ENCODE data around the gene HDDC3.
"Not testable (repeated sequence)": the region's sequence is repeated elsewhere in the genome, so short reads cannot be mapped to it uniquely, and the experiment has no call there.

The HDDC3 gene

DNA sequence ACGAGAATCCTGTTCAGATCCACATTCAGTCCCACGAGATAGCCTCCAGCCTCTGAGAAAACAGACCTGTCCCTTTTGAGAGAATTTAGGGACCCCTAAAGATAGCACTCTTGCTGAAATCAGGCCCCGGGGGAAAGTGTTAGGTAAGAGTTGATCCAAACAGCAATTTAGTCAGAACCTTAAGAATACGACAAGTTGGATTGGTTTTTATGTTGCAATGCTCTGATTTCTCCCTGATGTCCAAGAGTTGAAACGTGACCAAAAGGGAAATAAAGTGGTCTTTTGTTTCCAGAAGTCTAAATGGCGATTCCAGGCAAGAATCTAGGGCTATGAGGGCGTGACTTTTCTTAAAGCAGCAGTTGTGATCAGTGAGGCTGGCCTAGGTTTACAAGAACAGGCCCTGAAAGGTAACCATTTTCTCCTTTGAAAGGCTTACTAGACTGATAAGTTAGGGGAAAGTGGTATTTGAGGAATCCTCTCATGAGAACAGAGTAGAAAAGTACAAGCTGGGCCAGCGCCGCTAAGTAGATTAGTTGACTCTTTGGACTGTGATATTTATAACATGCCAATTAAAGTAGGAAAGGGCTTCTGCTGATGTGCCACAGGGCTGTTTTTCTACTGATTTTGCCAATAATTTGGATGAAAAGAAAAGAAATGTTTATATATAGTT, 24.4 kb downstream of the HDDC3 start:
- DNase-seq: no peak

DNA sequence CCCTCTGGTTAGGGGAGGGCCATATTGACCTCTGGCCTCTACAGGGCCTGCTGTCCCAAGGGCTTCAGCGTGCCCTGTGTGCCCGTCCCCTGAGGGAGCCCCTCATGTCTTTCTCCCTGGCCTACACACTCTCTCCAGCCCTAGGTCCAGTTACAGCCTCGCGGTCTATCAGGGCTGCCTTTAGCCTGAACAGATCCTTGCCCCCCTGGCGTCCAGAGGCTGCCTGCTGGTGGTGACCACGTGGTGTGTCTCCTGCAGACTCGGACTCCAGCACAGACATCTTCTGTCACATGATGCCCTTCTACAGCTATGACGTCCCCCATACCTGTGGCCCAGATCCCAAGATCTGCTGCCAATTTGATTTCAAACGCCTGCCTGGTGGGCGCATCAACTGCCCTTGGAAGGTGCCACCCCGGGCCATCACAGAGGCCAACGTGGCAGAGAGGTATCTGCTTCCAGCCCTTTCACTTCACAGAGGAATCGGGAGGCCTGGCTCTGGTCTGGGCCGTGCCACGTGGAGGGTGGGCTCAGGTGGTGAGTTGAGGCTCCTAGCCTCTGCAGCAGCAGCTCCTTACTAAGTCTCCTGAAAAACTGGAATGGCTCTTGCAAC, 25.2 kb downstream of the HDDC3 start:
- DNase-seq: no peak

DNA sequence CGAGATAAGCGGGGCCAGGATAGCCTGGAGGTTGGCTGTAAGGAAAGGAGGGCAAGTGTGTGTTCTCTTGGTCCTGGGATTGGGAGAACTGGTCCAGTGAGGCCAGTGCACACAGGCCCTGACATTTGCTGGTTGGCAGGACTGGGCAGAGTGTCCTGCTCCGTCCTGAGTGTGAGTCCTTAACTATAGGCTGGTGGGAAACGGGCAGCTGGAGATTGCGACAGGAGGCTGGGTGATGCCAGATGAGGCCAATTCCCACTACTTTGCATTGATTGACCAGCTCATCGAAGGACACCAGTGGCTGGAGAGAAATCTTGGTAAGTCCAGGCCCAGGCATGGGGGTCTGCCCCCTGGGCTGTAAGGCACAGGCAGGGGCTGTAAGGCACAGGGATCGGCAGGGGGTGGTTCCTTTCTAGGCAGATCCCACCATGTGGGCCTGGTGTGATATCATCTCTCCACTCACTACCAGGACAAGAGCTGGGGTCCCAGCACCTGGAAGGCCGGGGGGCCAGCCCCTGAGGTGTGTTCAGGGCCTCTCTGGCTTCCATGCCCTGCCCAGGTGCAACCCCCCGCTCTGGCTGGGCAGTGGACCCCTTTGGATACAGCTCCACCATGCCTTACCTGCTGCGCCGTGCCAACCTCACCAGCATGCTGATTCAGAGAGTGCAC, 26.0 kb downstream of the HDDC3 start:
- DNase-seq: no peak

DNA sequence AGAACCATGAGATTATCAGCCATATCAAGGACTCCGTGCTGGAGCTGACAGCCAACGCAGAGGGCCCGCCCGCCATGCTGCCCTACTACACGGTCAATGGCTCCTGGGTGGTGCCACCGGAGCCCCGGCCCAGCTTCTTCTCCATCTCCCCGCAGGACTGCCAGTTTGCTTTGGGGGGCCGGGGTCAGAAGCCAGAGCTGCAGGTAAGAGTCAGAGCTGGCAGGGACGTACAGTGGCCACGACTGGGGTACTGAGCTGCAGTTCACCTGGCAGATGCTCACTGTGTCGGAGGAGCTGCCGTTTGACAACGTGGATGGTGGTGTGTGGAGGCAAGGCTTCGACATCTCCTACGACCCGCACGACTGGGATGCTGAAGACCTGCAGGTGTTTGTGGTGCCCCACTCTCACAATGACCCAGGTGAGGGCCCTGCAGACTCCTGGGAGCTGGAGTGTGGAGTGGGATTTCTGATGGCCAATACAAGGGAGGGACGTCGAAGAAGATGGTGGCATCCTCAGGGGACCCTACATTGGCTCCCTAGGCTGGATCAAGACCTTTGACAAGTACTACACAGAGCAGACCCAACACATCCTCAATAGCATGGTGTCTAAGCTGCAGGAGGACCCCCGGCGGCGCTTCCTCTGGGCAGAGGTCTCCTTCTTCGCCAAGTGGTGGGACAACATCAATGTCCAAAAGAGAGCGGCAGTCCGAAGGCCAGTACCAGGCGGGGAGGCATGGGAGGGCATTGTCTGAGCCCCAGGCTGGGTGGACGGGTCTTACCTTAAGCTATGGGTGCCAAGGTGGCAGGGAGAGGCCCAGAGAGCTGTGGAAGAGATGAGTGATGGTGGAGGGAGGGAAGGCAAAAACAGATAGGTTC, 26.8 kb downstream of the HDDC3 start:
- DNase-seq: no peak

DNA sequence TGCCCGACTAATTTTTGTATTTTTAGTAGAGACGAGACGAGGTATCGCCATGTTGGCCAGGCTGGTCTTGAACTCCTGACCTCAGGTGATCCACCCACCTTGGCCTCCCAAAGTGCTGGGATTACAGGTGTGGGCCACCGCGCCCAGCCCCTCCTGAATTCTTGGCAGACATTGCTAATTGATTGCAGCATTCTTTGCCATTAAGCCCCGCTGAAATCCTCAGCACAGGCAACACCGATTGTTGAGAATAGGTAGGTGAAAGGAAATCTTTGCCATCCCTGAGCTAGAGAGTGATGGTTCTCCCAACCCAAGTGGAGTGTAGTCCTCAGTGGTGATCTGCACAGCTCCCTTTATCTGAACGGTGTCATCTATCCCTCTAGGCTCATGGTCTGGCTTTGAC, 27.6 kb downstream of the HDDC3 start:
- no peak for DNase-seq

DNA sequence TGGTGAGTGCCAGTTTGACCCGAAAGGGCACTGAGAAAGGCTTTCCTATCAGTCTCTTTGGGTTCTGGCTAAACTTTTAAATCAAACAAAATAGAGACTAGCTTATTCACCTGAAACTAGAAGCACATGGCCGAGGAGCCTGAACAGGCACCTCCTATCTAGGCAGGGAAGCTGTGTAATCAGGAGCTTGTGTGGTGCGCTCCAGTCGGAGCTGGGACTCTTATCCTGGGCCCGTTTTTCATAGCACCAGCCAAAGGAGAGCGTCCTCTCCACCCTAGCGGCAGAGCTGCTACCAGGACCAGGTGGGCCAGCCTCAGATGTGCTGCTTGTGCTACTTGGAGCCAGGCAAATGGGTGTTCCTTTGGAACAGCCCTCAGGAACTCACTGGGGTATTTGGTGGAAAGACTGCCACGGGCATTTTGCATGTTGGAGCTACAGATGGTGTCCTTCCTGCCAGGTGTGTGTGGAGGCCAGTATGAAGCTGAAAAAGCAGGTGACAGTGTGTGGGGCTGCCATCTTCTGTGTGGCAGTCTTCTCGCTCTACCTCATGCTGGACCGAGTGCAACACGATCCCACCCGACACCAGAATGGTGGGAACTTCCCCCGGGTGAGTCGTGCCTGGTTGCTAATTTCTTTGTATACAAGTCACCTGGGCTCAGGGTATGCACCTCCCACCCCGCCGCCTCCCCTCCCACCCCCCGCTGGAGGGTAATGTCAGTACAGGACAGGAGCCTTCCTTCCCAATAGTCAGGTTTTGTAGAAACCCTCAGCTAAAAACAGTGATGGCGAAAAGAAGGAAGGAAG, 28.4 kb downstream of the HDDC3 start:
- DNase-seq: no peak

DNA sequence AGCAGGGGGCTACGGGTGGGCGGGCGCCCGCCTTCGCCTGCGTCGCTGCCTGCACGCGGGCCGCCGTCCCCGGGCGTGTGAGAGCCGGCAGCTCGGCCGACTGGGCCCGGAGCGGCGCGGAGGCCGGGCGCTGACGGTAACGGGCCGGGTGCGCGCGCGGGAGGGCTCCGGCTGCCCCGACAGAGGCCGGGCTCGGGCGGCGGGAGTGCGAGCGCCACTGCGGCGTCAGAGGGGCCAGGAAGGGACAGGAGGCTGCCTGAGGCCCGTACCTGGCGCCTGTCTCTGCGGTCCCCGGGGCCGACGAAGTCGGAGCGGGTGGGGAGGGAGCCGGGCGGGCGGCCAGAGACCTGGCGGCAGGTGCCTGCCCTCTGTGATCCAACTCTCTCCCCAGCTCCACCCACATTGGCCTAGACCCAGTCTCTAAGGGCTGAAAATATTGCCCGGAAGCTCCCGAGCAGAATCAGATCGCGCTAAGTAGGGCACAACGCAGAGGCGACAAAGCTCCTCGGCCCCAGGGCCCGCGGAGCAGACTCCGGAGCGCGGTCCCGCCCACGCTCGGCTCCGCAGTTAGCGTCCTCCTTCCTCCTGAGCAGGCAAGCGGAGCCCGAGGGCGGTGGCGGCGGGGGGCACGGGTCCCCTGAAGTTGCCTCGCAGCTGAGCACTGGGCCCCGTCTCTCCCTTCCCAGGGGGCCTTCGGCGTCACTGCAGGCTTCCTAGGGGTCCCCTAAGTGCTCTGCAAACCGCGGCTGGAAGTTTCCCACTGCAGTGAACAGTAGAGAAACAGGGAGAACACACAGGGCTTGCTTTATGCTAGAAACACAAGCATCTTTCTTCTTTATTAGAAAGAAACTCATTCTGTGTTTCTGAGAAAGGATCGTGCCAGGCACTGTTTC, 29.3 kb downstream of the HDDC3 start, which contains the start of gene MAN2A2:
Gene MAN2A2 (plus strand): TSS at position 463 of the 893 bp plus-strand sequence. CDS start 906 bp downstream, outside the sequence.
- no peak for DNase-seq

DNA sequence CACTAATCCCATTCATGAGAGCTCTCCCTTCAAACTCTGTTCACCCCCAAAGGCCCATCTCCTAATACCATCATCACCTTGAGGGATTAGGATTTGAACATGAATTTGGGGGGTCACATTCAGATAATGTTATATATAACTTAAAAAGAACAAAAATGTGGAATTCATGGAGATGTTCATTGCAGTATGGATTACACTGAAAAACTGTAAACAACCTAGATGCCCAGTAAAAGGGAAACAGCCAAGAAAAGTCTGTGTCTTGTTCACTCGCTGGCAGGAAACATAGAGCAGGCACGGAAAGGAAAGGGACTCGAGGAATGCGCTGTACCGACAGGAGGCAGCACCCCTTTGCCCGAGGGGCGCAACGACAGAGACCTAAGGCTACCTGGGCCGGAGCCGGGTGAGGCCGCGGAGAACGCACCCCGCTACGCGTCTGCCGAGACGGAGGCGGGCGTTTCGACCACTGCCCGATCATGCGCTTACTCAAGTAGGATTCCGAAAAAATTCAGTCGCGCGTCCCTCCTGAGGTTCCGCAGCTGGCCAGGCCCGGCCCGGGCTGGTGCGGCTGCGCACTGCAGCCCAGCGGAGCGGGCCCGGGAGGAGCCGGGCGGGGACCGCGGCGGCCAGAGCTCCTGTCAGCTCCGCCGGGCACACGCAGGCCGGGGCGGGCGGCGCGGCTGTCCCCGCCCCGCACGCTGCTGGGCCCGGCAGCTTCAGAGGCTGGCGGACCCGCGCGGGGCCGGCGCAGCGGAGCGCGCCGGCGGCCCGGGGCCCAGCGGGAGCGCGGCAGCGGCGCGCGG, 30.1 kb downstream of the HDDC3 start:
- DNase-seq: peak; percentile 46

DNA sequence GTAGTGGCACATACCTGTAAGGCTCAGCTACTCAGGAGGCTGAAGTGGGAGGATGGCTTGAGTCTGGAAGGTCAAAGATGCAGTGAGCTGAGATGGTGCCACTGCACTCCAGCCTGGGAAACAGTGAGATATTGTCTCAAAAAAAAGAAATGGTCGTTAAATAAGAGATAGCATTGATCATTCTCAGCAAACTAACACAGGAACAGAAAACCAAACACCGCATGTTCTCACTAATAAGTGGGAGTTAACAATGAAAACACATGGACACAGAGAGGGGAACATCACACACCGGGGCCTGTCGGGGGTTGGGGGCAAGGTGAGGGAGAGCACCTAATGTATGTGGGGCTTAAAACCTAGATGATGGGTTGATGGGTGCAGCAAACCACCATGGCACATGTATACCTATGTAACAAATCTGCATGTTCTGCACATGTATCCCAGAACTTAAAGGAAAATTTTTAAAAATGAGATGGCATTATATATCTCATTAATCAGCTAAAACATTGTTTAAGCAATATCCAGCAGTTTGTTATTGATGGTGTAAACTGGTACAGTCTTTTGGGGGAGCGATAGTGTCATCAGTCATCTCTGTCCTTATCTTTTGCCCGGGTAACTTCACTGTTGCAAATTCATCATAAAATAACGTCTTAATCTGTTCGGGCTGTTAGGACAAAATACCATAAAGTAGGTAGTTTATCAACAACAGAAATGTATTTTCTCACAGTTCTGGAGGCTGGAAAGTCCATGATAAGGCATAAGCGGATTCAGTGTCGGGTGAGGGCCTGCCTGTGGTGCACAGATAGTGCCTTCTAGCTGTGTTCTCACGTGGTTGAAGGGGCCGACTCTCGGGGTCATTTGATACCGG, 30.9 kb downstream of the HDDC3 start:
- no peak for DNase-seq

DNA sequence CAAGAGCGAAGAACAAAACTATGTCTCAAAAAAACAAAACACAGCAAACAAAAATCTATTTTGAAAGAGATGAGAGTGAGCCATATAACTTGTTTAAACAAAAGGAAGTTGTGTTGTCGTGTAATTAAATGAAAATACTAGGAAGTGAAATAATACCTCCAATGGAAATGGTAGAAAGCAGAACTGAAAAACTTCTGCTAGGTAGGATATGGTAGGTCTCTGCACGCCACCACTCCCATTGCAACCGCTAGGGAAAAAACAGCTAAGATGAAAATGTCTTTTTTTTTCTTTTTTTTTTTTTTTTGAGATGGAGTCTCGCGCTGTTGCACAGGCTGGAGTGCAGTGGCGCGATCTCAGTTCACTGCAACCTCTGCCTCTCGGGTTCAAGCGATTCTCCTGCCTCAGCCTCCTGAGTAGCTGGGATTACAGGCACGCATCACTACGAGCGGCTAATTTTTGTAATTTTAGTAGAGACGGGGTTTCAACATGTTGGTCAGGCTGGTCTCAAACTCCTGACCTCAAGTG, 35.2 kb downstream of the HDDC3 start:
- DNase-seq: not testable (repeated sequence)

DNA sequence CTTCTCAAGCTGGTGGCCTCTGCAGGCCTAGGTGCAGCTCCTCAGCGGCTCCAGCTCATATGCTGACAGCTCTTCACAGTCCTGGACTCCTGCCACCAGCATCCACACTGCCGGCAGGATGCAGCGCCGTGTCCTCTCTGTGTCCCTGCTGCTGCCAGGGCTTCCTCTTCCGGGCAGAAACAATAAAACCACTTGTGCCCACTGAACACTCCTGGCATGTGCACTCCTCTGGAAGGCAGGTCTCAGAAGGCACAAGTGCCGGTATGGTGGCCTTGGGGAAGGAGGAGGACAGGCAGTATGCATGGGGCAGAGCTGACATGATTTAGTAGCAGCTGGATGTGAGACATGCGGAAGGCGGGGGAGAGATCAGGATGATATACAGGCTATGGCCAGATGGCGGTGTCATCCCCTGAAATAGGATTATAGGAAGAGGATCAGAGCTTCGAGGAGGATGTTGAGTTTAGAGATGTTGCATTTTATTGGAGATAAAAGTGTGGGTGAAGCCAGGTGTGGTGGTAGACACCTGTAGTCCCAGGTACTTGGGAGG, 36.7 kb downstream of the HDDC3 start:
- no peak for DNase-seq

DNA sequence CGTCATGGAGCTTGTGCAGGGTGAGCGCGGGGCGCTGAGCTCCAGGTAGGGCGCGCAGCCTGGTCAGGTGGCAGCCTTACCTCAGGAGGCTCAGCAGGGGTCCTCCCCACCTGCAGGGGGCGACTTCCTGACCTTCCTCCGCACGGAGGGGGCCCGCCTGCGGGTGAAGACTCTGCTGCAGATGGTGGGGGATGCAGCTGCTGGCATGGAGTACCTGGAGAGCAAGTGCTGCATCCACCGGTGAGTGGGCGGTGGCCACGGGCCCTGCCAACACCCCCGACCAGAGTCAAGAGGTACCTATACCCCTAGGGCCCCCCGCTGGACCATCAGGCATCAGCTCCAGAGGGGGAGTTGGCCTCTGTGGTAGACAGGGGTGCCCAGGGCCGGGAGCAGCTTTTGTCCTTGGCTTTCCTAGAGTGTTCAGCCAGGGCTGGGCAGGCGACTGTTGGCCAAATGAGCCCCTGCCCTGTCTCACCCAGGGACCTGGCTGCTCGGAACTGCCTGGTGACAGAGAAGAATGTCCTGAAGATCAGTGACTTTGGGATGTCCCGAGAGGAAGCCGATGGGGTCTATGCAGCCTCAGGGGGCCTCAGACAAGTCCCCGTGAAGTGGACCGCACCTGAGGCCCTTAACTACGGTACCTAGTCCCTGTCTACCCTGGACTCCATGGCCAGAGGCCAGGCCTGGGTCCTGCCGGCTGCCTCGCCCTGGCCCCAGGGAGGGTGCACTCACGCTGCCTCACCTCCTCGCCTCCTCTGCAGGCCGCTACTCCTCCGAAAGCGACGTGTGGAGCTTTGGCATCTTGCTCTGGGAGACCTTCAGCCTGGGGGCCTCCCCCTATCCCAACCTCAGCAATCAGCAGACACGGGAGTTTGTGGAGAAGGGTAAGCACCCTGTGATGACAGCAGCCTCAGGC, 38.9 kb downstream of the HDDC3 start:
- no peak for DNase-seq

DNA sequence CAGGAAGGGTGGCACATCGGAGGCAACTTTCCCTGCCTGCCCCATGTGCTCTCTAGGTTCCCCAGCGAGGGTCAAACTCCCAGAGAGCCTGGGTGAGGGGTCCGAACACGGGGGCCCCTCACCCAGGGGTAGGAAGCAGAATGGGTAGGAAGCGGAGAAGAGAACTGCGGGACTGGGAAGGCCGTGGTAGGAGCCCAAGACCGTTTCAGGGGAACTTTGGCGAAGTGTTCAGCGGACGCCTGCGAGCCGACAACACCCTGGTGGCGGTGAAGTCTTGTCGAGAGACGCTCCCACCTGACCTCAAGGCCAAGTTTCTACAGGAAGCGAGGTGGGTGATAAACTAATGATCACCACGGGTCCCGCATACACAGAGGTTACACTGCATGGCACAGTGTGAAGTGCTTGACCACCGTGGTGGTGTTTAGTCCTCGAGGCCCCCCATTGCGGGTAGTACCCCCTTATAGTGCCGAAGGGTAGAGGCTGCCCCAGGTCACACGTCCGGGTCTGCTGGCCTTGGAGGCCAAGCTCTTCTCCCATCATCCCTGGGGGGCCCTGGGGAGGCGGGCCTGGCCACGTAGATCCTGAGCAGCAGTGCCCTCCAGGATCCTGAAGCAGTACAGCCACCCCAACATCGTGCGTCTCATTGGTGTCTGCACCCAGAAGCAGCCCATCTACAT, 39.7 kb downstream of the HDDC3 start:
- DNase-seq: no peak

DNA sequence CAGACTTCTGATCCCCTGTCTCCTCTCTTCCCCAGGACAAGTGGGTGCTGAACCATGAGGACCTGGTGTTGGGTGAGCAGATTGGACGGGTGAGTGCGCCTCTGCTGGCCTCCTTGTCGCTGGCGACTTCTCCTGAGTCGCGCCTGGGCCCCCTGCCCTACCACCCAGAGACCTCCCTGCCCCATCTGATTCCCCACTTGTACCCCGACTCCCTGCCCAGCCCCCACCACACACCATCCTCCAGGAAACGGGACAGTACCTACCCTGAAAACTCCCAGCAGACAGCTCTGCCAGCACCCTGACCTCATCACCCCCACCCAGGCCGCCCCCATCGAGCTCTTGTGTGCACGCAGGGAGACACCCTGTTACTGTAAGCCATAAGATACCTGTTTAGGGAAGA, 40.3 kb downstream of the HDDC3 start:
- DNase-seq: no peak

DNA sequence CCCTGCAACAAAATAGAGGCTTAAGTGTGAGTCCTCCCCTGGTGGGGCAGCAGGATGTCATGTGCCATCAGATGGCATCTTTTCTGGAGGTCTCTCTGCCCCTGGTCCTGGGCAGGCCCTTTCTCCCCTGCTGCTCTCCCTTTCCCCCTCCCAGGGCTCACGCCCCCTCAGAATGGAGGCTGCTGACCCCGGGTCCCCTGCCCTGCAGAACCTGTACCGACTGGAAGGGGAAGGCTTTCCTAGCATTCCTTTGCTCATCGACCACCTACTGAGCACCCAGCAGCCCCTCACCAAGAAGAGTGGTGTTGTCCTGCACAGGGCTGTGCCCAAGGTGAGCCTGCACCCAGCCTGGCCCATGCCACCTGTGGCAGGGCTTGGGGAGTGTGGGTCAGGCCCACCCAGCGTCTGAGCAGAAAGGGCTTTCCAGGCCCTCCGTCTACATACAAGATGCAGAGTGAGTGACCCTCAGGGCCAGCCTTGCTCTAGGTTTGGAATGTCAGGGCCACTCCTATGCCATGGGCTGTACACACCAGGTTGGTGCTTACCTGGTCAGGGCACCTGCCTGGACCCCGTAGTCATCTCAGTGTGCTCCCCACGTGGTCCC, 40.9 kb downstream of the HDDC3 start:
- DNase-seq: no peak

DNA sequence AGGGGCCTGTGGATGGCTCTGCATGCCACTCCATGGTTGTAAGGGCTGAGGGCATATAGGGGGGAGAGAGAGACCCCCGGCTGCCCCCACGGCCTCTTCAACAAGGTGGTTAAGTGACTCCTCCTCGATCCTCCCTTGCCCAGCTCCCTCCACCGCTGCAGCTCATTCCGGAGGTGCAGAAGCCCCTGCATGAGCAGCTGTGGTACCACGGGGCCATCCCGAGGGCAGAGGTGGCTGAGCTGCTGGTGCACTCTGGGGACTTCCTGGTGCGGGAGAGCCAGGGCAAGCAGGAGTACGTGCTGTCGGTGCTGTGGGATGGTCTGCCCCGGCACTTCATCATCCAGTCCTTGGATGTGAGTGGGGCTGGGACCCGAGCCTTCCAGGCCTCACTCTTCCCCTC, 41.5 kb downstream of the HDDC3 start:
- DNase-seq: no peak

Measured in NCI-H1436 (cell line).